HS-5 (cell line): ENCODE measurements around the gene PTPN2.
A peak's percentile ranks its signal among the peaks of the same experiment; 100 is the strongest.
"Not testable (repeated sequence)": the region's sequence is repeated elsewhere in the genome, so short reads cannot be mapped to it uniquely, and the experiment has no call there.

Experiments used
- DNase-seq: peaks from one replicate; pipeline ENCODE4 v3.0.0-alpha.2; 2012; ENCODE audit warnings: low read depth

PTPN2 gene

GRCh38 chr18:12883684-12884405 is at the start of gene PTPN2:
PTPN2 (minus strand) TSS chr18:12884237; CDS start chr18:12884141, 96 bp downstream.
- DNase-seq, result peak; percentile 58

GRCh38 chr18:12933327-12933726 is 49.3 kb upstream of the PTPN2 start:
- no peak for DNase-seq

GRCh38 chr18:12930908-12931307 is 46.9 kb upstream of the PTPN2 start:
- DNase-seq, result no peak

- DNase-seq, result no peak
Observed at GRCh38 chr18:12930376-12930775, 46.3 kb upstream of the PTPN2 start.

- no peak for DNase-seq
Observed at GRCh38 chr18:12929477-12930083, 45.5 kb upstream of the PTPN2 start.

GRCh38 chr18:12928641-12929040 is 44.6 kb upstream of the PTPN2 start:
- DNase-seq, result no peak

DNA sequence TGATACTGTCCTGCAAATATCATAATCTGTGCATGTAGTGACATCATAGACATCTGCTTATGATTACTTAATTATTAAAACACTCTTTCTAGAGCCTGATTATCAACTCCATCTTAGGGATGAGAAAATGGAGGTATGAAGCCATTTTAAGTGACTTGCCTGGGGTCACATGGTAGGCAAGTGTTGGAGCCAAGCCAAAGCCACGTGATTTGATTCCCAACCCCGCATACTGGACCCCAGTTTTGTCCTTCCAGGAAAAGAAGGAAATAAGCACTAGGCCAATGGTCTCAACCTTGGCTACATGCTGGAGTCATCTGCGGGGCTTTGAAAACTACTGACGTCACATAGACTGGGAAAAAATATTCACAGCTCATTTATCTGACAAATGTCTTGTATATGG is 44.2 kb upstream of the PTPN2 start:
- DNase-seq, result no peak

- DNase-seq, result no peak
Observed at GRCh38 chr18:12924616-12925015, 40.6 kb upstream of the PTPN2 start.

DNA sequence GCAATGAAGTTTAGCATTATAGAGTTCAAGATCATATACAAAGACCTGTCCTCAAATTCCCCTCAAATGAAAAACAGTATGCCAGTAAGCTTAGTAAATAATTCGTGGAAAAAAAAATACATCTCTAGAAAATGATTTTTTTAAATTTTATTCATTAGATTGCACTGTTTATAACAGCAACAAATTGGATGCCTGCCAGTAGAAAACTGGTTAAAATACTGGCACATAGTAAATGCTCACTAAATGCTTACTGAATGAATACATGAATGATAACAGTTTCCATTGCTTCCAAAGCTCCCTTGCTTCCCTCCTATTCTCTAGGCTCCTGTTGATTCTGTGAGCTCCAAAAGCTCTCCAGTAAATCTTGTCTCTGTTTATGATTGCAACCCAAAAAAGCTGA is 38.2 kb upstream of the PTPN2 start:
- DNase-seq, result no peak

DNA sequence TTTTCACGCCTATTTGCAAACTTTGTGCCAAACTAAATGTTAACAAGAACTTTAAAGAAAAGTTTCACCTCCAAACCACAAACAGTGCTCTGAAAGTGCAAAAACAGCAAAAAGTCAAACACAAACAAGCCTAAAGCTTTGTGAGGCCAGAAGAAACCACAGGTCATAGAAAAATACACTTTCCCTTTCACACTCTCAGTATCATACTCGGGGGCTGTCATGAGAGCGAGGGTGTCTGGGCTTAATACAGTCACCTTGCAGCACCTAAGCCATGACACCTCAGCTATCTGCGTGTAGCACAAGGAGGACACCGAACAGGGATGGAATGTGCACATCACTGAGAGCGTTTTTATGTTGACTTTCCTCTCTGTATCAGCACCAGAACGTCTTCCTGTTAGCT is 37.1 kb upstream of the PTPN2 start:
- DNase-seq, result no peak

- DNase-seq, result no peak
Observed at GRCh38 chr18:12911929-12912703, 28.1 kb upstream of the PTPN2 start.

GRCh38 chr18:12911025-12911928 is 27.2 kb upstream of the PTPN2 start:
- DNase-seq, result no peak

DNA sequence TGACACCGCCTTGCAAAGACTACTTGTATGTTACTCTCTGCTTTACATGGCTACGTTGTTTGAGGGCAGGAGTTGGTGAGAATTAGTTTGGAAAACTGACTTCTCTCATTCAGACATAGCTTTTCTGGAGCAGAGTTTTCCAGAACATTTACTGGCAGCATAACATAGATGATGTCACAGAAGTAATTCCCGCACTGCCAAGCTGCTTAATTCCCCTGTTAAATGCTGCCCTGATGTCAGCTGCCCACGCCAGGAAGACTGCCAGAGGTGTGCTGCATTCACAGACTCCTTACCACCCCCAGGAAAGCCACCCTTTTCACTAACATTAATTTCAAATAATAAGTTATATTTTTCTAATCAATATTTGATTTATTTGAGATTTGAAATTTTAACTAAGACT is 24.7 kb upstream of the PTPN2 start:
- DNase-seq, result no peak

DNA sequence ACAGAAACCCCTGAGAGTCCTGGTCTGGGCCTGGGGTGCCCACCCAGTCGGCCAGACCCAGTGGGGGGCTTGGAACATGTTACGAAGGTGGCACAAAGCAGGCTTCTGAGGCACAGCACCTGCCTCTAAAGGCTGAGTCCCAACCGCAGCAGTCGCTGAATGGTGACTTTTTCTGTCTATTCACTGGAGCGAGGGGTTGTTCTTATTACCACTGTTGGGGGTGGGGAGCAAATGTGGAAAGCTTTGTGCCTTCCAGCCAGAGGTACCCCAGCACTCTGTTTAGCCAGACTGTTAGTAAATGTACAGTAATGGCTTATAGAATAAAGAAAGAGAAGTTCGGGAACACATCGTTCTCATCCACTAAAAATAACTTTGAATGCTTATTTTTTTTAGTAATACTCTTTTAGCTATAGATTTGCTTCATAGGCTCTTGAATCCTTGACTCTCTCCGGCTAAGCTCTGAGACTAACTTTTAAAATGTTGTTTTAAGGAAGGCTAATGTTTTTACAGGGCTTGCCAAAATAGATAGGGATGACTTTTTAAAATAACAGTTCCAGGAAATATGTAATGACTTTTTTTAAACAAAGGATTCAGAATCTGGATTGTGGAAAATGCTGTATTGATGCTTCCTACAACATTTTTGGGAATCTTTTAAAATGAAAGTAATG is 23.4 kb upstream of the PTPN2 start:
- DNase-seq, result no peak

DNA sequence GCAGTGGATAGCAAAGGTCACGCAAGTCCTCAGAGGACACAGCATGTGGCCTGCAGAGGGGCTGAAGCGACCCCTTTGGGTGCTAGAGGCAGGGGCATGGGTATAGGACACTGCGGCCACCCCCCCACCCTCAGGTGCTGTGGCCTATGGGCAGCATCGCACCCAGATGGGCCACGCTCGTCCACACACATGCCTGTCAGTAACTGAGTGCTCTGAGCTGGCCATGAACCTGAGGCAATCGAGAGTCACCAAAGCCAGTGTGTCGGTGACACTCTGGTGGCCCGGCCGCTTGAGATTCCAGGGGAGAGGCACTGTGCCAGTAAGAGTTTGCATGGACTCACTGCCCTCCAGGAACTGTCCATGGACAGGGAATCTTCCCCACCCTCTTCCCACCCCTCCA is 22.7 kb upstream of the PTPN2 start:
- DNase-seq, result no peak

DNA sequence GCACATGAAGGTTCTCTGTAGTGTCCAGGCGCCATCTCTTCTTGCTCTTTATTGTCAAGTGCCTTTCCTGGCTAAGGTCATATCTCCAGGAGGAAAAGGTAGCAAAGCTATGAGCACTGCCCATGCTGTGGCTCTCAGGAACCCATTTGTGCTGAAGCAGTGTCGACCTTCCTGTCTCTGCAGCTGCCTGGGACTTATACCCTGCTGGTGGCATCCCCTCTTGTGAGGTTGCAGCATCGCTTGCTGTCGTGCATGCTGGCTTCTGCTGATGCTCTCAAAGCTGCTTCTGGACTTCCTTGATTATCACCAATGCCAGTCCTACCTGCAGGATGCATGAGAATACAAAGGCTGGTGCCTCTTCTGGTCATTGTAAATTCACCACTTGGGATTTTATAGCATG is 22.1 kb upstream of the PTPN2 start:
- no peak for DNase-seq

- DNase-seq, result no peak
Observed at GRCh38 chr18:12904012-12904516, 20.0 kb upstream of the PTPN2 start.

DNA sequence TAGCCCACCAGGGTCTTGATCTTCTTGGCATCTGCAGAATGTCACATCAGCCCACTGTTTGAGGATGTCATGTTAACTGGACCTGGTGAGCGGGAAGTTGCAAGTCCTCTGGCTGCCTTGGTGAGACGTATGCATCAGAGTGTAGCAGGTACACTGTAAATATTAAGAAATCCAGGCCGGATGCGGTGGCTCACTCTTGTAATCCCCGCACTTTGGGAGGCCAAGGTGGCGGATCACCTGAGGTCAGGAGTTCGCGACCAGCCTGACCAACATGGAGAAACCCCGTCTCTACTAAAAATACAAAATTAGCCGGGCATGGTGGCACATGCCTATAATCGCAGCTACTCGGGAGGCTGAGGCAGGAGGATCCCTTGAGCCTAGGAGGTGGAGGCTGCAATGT is 17.2 kb upstream of the PTPN2 start:
- DNase-seq, result not testable (repeated sequence)

GRCh38 chr18:12896784-12897333 is 12.8 kb upstream of the PTPN2 start:
- DNase-seq, result not testable (repeated sequence)

- DNase-seq, result no peak
Observed at GRCh38 chr18:12895626-12896025, 11.6 kb upstream of the PTPN2 start.

GRCh38 chr18:12895014-12895413 is 11.0 kb upstream of the PTPN2 start:
- no peak for DNase-seq
